Stomach (tissue), 4 donors: ENCODE measurements around the gene PTK6.

Source experiments
- EP300 ChIP-seq: sonication (generic); formaldehyde crosslinking; IDR thresholded peaks from one replicate; pipeline ENCODE4 v1.6.1; 2017; ENCODE audit warnings: antibody characterized with exemption
- POLR2A ChIP-seq, 4 donors: fragments of 450-650 bp; IDR thresholded peaks; one replicate each; pipeline ENCODE4 v1.6.1; 2016; ENCODE audit warnings: antibody characterized with exemption in 4 of 4, control low read depth in 2 of 4, mild to moderate bottlenecking in 1 of 4, moderate library complexity in 1 of 4
- TF ChIP-seq, protein P1 (sequence below), 7 experiments: fragments of 450-650 bp in 4 of 7; fragments of 200-600 bp in 3 of 7; sonication (generic) in 3 of 7; IDR thresholded peaks; one replicate each; pipeline ENCODE4 v1.5.1; 2016 to 2019; ENCODE audit warnings: antibody characterized with exemption in 7 of 7, control low read depth in 2 of 7, mild to moderate bottlenecking in 1 of 7

DNA sequence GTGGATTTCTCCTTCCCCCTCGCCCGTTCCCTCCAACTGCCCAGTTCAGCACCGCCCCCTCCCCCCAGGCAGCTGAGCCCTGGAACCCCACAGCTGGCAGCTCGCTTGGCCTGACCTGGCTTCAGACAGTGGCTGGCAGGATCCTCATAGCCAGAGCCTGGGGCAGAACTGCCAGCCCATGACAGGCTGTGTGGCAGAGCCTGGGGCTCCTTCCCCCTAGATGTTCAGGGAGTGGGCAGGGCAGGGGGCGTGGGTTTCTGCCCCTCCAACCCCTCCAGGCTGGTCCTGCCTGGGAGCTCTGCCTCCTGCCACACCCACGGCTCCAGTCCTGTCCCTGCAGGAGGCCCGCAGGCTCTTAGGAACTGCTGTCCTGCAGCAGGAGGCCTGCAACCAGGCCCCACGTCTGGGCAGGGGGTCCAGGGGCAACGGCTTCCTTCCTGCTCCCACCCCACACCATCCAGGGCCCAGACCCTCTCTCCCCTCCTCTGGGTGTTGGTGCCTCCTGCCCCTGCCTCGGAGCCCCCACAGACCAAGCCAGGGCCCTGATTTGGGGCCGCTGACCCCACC, 55.1 kb downstream of the PTK6 start:
- TF ChIP-seq POLR2A (IDR thresholded peaks at IDR 0.05) (no peak), EP300 (no peak)
- TF ChIP-seq, protein P1, sequence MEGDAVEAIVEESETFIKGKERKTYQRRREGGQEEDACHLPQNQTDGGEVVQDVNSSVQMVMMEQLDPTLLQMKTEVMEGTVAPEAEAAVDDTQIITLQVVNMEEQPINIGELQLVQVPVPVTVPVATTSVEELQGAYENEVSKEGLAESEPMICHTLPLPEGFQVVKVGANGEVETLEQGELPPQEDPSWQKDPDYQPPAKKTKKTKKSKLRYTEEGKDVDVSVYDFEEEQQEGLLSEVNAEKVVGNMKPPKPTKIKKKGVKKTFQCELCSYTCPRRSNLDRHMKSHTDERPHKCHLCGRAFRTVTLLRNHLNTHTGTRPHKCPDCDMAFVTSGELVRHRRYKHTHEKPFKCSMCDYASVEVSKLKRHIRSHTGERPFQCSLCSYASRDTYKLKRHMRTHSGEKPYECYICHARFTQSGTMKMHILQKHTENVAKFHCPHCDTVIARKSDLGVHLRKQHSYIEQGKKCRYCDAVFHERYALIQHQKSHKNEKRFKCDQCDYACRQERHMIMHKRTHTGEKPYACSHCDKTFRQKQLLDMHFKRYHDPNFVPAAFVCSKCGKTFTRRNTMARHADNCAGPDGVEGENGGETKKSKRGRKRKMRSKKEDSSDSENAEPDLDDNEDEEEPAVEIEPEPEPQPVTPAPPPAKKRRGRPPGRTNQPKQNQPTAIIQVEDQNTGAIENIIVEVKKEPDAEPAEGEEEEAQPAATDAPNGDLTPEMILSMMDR (IDR thresholded peaks at IDR 0.05) = no peak
